ENCODE measurements around the gene ALB.

DNA sequence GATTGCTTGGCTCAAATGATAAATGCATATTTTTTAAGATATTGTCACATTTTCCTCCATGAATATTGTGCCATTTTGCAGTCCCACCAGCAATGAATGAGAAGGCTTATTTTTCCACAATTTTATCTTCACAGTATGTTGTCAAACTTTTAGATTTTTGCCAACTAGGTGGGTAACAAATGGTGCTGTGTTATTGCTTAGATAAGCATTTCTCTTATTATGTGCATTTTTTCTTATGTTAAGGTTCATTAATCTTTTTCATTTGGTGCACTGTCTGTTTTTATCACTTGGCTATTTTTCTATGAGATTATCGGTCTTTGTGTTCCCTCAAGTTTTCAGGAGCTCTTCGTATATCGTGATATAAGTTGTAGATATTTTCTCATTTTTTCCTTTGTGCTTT lies 64.1 kb downstream of the ALB start:
- TF ChIP-seq, protein P1, sequence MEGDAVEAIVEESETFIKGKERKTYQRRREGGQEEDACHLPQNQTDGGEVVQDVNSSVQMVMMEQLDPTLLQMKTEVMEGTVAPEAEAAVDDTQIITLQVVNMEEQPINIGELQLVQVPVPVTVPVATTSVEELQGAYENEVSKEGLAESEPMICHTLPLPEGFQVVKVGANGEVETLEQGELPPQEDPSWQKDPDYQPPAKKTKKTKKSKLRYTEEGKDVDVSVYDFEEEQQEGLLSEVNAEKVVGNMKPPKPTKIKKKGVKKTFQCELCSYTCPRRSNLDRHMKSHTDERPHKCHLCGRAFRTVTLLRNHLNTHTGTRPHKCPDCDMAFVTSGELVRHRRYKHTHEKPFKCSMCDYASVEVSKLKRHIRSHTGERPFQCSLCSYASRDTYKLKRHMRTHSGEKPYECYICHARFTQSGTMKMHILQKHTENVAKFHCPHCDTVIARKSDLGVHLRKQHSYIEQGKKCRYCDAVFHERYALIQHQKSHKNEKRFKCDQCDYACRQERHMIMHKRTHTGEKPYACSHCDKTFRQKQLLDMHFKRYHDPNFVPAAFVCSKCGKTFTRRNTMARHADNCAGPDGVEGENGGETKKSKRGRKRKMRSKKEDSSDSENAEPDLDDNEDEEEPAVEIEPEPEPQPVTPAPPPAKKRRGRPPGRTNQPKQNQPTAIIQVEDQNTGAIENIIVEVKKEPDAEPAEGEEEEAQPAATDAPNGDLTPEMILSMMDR (IDR thresholded peaks at IDR 0.05): no peak
- TF ChIP-seq POLR2AphosphoS5 (IDR thresholded peaks at IDR 0.05): no peak
- TF ChIP-seq POLR2A (IDR thresholded peaks at IDR 0.05): no peak
